ENCODE measurements around the gene SYNJ2.

The SYNJ2 gene

GRCh38 chr6:158064725-158065251 is 83.1 kb downstream of the SYNJ2 start:
- Histone ChIP-seq H3K4me1 (ENCODE audit: insufficient read depth, low read length, severe bottlenecking) (no peaks in the 10 kb centered on the region), H3K27me3 (ENCODE audit: insufficient read depth, low read length) (peaks cover 5% of the 10 kb centered on the region; the same call in 1 of the 2 replicates), H3K4me2 (ENCODE audit: low read length) (no peak overlapping the region), H3F3A (ENCODE audit: insufficient read depth, low read length) (no peaks in the 10 kb centered on the region), H3K4me3 (ENCODE audit: low read depth, low read length, poor library complexity, severe bottlenecking) (no peak overlapping the region), H3K9ac (ENCODE audit: low read length) (no peak overlapping the region), H3K79me2 (ENCODE audit: insufficient read depth, low read length) (no peaks in the 10 kb centered on the region), H3K9me2 (ENCODE audit: low read depth, low read length) (no peaks in the 10 kb centered on the region), H3K9me3 (ENCODE audit: low read length) (no peaks in the 10 kb centered on the region), H3K27ac (ENCODE audit: low read depth, low read length, poor library complexity, severe bottlenecking) (no peak overlapping the region), H2AFZ (ENCODE audit: low read length) (no peak overlapping the region), H4K20me1 (ENCODE audit: insufficient read depth, low read length) (no peaks in the 10 kb centered on the region), H3K36me3 (ENCODE audit: insufficient read depth, low read length) (no peaks in the 10 kb centered on the region)
- TF ChIP-seq CTCF (IDR thresholded peaks at IDR 0.05; ENCODE audit: low read length) (no peak), EZH2 (IDR thresholded peaks at IDR 0.05; ENCODE audit: borderline replicate concordance, low read length) (no peak)

- no peaks in the 10 kb centered on the region for H3K79me2 ChIP-seq (ENCODE audit: insufficient read depth, low read length)
- no peaks in the 10 kb centered on the region for H3K4me1 ChIP-seq (ENCODE audit: insufficient read depth, low read length, severe bottlenecking)
- H3K4me2 ChIP-seq (ENCODE audit: low read length): no peak overlapping the region
- TF ChIP-seq EZH2 (IDR thresholded peaks at IDR 0.05; ENCODE audit: borderline replicate concordance, low read length): no peak
- no peak for TF ChIP-seq CTCF (IDR thresholded peaks at IDR 0.05; ENCODE audit: low read length)
- no peaks in the 10 kb centered on the region for H3K9me2 ChIP-seq (ENCODE audit: low read depth, low read length)
- H3K27ac ChIP-seq (ENCODE audit: low read depth, low read length, poor library complexity, severe bottlenecking): no peak overlapping the region
- no peaks in the 10 kb centered on the region for H3K9me3 ChIP-seq (ENCODE audit: low read length)
- H3F3A ChIP-seq (ENCODE audit: insufficient read depth, low read length): no peaks in the 10 kb centered on the region
- no peak overlapping the region for H3K9ac ChIP-seq (ENCODE audit: low read length)
- no peak overlapping the region for H3K4me3 ChIP-seq (ENCODE audit: low read depth, low read length, poor library complexity, severe bottlenecking)
- H4K20me1 ChIP-seq (ENCODE audit: insufficient read depth, low read length): no peaks in the 10 kb centered on the region
- H3K27me3 ChIP-seq (ENCODE audit: insufficient read depth, low read length): peaks cover 5% of the 10 kb centered on the region; the same call in 1 of the 2 replicates
- H2AFZ ChIP-seq (ENCODE audit: low read length): no peak overlapping the region
- no peaks in the 10 kb centered on the region for H3K36me3 ChIP-seq (ENCODE audit: insufficient read depth, low read length)
These were observed 84.6 kb downstream of the SYNJ2 start for GRCh38 chr6:158066136-158066781.

- no peaks in the 10 kb centered on the region for H3K9me2 ChIP-seq (ENCODE audit: low read depth, low read length)
- H3K27ac ChIP-seq (ENCODE audit: low read depth, low read length, poor library complexity, severe bottlenecking): no peak overlapping the region
- H3K36me3 ChIP-seq (ENCODE audit: insufficient read depth, low read length): no peaks in the 10 kb centered on the region
- H3K9ac ChIP-seq (ENCODE audit: low read length): no peak overlapping the region
- no peak overlapping the region for H3K4me2 ChIP-seq (ENCODE audit: low read length)
- no peak for TF ChIP-seq EZH2 (IDR thresholded peaks at IDR 0.05; ENCODE audit: borderline replicate concordance, low read length)
- TF ChIP-seq CTCF (IDR thresholded peaks at IDR 0.05; ENCODE audit: low read length): no peak
- H3F3A ChIP-seq (ENCODE audit: insufficient read depth, low read length): no peaks in the 10 kb centered on the region
- no peaks in the 10 kb centered on the region for H3K4me1 ChIP-seq (ENCODE audit: insufficient read depth, low read length, severe bottlenecking)
- H2AFZ ChIP-seq (ENCODE audit: low read length): no peak overlapping the region
- no peaks in the 10 kb centered on the region for H3K9me3 ChIP-seq (ENCODE audit: low read length)
- H3K27me3 ChIP-seq (ENCODE audit: insufficient read depth, low read length): peaks cover 5% of the 10 kb centered on the region; the same call in 1 of the 2 replicates
- H3K79me2 ChIP-seq (ENCODE audit: insufficient read depth, low read length): no peaks in the 10 kb centered on the region
- H3K4me3 ChIP-seq (ENCODE audit: low read depth, low read length, poor library complexity, severe bottlenecking): no peak overlapping the region
- H4K20me1 ChIP-seq (ENCODE audit: insufficient read depth, low read length): no peaks in the 10 kb centered on the region
These were observed 85.9 kb downstream of the SYNJ2 start for GRCh38 chr6:158067436-158068015.
